GM20000 (cell line): ENCODE measurements around the gene TMPRSS7.
"Not testable (repeated sequence)": the region's sequence is repeated elsewhere in the genome, so short reads cannot be mapped to it uniquely, and the experiment has no call there.

Experiments used
- DNase-seq: peaks from one replicate; pipeline ENCODE4 v3.0.0; 2012; ENCODE audit warnings: low spot score
- TF ChIP-seq, protein P1 (sequence below): IDR thresholded peaks from 2 replicates; pipeline ENCODE4 v1.5.1; 2012; ENCODE audit warnings: mild to moderate bottlenecking, control low read depth; ENCODE audit errors: extremely low read depth, missing control alignments

TMPRSS7 gene

DNA sequence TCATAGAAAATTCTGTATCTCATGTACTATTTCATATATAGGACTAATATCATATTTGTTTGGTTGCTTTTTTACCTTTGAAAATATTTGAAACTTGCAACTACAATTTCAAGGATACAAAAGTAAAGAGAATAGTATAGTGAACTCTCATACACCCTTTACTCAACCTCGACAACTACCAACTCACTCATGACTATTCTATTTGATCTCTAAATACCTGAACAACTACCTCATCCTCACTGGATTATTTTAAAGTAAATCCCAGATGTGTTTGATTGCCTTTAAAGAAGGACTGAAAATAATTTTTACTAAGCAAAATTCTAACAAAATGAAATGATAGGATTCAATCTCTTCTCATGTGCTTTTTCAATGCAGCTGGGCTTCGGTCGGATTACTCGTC lies 12.1 kb downstream of the TMPRSS7 start:
- no peak for DNase-seq

DNA sequence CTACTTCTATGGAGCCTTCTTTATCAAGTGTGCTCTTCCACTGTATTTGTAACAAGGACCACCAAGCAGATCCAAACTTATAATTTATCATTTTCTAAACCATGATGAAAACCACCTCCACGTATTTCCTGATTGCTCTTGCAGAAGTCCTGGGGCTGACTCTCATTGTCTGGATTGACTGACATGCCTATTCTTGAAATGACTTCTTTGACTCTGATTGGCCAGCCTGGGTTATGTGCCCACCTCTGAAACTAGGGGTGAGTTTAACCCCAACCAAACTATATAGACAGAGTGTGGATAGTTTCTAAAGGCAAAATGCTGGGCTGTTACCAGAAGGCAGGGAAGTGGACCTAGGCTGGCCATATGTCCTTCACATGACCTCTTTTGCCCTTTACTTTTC lies 12.7 kb downstream of the TMPRSS7 start:
- TF ChIP-seq, protein P1, sequence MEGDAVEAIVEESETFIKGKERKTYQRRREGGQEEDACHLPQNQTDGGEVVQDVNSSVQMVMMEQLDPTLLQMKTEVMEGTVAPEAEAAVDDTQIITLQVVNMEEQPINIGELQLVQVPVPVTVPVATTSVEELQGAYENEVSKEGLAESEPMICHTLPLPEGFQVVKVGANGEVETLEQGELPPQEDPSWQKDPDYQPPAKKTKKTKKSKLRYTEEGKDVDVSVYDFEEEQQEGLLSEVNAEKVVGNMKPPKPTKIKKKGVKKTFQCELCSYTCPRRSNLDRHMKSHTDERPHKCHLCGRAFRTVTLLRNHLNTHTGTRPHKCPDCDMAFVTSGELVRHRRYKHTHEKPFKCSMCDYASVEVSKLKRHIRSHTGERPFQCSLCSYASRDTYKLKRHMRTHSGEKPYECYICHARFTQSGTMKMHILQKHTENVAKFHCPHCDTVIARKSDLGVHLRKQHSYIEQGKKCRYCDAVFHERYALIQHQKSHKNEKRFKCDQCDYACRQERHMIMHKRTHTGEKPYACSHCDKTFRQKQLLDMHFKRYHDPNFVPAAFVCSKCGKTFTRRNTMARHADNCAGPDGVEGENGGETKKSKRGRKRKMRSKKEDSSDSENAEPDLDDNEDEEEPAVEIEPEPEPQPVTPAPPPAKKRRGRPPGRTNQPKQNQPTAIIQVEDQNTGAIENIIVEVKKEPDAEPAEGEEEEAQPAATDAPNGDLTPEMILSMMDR: no peak
- no peak for DNase-seq

More for the DNA sequence above, 12.1 kb downstream of the TMPRSS7 start:
- TF ChIP-seq, protein P1: no peak

DNA sequence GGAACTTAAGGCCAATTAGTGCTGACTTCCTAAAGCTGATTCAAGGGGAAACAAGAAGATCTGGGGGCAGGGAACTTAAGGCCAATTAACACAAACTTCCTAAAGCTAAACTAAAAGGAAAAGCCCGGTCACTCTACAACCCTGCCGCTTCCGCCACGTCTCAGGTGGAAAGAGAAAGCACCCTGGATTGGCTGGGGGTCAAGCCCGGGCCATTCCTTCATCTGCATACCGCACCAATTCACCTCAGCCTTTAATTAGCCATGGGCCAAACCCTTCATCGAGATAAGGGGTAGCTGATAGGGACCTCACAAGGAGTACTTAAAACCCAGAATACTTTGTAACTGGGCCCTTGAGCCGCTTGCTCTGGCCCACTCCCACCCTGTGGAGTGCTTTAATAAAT lies 14.4 kb downstream of the TMPRSS7 start:
- TF ChIP-seq, protein P1: no peak
- no peak for DNase-seq

DNA sequence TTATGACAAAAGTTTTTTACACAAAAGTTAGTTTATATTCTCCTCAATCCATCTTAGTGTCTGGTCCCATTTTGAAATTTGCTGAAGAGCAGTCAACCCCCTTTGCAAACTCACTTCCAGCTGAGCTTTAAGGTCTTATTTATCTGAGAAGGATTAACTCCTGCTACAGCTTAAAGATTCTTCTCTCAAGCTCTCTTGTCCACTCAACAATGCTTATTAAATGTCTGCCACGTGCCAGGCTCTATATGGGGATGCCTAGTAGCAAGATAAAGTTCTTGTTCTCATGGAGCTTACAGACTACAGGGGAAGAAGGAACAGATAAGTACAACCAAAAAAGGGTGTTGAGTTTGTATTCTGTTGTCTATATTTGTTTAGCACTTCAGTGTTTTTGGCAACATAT lies 18.7 kb downstream of the TMPRSS7 start:
- TF ChIP-seq, protein P1: no peak
- DNase-seq: no peak

DNA sequence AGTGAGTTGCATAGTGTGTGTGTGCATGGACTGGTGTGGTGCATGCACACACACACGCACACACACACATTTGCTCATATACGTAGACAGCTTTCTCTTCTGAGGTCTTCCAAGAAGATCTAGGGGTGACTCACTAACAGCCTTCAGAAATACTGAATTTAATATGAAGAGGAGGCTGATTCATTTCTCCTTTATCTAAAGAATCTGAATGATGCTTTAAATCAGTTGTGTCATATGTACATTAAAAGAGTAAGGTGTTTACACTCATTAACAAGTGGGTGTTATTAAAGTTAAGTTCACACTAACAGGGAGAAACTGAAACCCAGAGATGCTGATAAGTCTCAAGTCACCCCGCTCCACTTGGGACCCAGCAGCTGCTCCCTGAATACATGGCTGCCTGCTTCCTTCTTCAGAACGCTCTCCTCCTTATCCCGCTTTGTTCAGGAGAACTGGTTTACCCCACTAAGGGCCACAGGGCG lies 22.0 kb downstream of the TMPRSS7 start:
- DNase-seq: no peak
- TF ChIP-seq, protein P1: no peak

DNA sequence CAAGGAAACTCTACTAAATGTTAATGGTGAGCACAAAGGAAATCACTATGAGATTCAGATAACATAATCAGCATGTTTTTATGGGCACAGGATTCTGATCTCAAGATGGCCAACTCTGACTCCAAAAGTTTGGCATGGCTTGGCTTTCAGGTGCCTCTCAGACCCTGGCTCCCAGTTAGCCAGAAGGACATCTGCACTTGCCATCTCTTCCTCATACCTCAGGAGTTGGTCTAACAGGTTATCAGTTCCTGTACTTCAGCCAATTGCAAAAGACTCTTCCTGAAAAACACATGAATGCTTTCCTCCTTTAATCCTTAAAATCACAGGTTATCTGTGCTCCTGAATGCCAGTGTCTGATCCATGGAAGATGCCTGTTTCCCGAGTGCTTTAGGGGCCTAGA lies 25.0 kb downstream of the TMPRSS7 start:
- TF ChIP-seq, protein P1: no peak
- DNase-seq: no peak

DNA sequence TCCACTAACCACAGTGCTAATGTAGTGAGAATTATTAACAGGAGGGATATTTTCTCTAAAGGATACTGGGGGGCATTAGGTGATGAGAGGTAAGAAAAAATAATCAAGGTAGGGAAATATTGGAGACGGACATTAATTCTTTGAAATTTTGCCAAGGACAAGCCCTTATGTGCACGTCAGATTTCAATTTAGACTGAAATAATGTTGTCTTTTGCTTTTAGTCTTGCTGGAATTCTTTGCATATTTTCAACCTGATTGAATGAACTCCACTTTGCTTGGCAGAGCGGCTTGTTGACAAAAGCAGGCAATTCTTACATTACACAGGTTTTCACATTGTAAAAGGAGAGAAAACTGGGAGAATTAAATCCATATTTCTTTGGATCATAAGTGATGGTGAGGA lies 26.6 kb downstream of the TMPRSS7 start:
- TF ChIP-seq, protein P1: no peak
- no peak for DNase-seq

DNA sequence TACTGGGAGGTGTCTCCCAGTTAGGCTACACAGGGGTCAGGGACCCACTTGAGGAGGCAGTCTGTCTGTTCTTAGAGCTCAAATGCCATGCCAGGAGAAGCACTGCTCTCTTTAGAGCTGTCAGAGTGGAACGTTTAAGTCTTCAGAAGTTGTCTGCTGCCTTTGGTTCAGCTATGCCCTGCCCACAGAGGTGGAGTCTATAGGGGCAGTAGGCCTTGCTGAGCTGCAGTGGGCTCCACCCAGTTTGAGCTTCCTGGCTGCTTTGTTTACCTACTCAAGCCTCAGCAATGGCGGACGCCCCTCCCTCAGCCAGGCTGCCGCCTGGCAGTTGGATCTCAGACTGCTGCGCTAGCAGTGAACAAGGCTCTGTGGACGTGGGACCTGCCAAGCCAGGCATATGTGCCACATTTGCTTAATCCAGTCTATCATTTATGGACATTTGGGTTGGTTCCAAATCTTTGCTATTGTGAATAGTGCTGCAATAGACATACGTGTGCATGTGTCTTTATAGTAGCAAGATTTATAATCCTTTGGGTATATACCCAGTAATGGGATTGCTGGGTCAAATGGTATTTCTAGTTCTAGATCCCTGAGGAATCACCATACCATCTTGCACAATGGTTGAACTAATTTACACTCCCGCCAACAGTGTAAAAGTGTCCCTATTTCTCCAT lies 38.0 kb downstream of the TMPRSS7 start:
- DNase-seq: not testable (repeated sequence)
